HepG2 (cell line): ENCODE data around the gene IQCE. TPM values are rescaled to one million over a fixed set of nuclear protein-coding genes. Genes with fewer than 3 reads are reported as not detected.

Experiments
- ATAC-seq: fragments of 200-7000 bp; cut with Tn5 transposase; 3 replicates; pipeline ENCODE4 v1.9.1; 2020; ENCODE audit warnings: mild to moderate bottlenecking, moderate library complexity
- BruUV-seq: library from RNA; stranded (reverse); fragments of 400-500 nt; replicated peaks from 2 replicates; lab custom pipeline; 2021; lab: Mats Ljungman, UMichigan
- CTCF ChIA-PET: fragments of 300-600 bp; formaldehyde crosslinking; extraction: SDS; loops from one replicate; lab custom pipeline; 2021; ENCODE audit warnings: low total read pairs, inconsistent platforms, low intra/inter-chr PET ratio; lab: Yijun Ruan, JAX
- POLR2A ChIA-PET: fragments of 350-600 bp; sonication (Branson Sonifier 250); formaldehyde crosslinking; loops from one replicate; lab custom pipeline; 2020; ENCODE audit warnings: antibody characterized with exemption, inconsistent platforms; lab: Yijun Ruan, JAX
- DNase-seq: peaks from one replicate; pipeline ENCODE4 v3.0.0-alpha.2; 2015; ENCODE audit warnings: low spot score
- FAIRE-seq: peaks from 3 replicates; lab custom pipeline; 2011; peaks lifted over from hg19 to GRCh38; lab: Jason Lieb, UNC
- H2AFZ ChIP-seq: one replicate; pipeline ENCODE4 v1.6.1; 2011; ENCODE audit warnings: low read length, inconsistent platforms
- H3K27ac ChIP-seq: fragments of 300-600 bp; 3 replicates; pipeline ENCODE4 v1.8.0; 2011; ENCODE audit warnings: mixed run types, mild to moderate bottlenecking, mixed read lengths, low read length, inconsistent platforms; ENCODE audit not compliant: insufficient read depth; ENCODE audit errors: extremely low read length
- H3K27me3 ChIP-seq, 2 experiments: fragments of 200-600 bp in 1 of 2; 2 replicates in 1 of 2; 3 replicates in 1 of 2; pipeline versions ENCODE4 v1.6.0 to v1.8.0; 2011; ENCODE audit warnings: low read length in 2 of 2, mild to moderate bottlenecking in 2 of 2, moderate library complexity in 2 of 2, inconsistent platforms in 1 of 2; ENCODE audit not compliant: insufficient read depth in 2 of 2, control insufficient read depth in 1 of 2
- H3K36me3 ChIP-seq, 2 experiments: fragments of 200-600 bp in 1 of 2; replicated peaks in 1 of 2; 2 replicates in 1 of 2; 3 replicates in 1 of 2; pipeline versions ENCODE4 v1.5.1 to v1.8.0; 2011; ENCODE audit warnings: low read length in 2 of 2, inconsistent platforms in 1 of 2; ENCODE audit not compliant: insufficient read depth in 2 of 2, control insufficient read depth in 1 of 2
- H3K4me1 ChIP-seq: 2 replicates; pipeline ENCODE4 v1.5.1; 2012; ENCODE audit warnings: low read length, inconsistent platforms; ENCODE audit not compliant: insufficient read depth
- H3K4me2 ChIP-seq: 2 replicates; pipeline ENCODE4 v1.6.0; 2011; ENCODE audit warnings: low read depth, low read length, inconsistent platforms
- H3K4me3 ChIP-seq, 3 experiments: fragments of 200-600 bp in 1 of 3; sonication (generic), shearing (Covaris generic) in 1 of 3; replicated peaks in 1 of 3; 2 replicates each; pipeline ENCODE4 v1.5.1; 2011 to 2016; ENCODE audit warnings: low read length in 3 of 3, inconsistent platforms in 2 of 3, low read depth in 2 of 3, mild to moderate bottlenecking in 2 of 3, control low read depth in 1 of 3, mixed read lengths in 1 of 3; ENCODE audit not compliant: insufficient read depth in 1 of 3
- H3K79me2 ChIP-seq: one replicate; pipeline ENCODE4 v1.6.1; 2011; ENCODE audit warnings: low read length, inconsistent platforms; ENCODE audit not compliant: insufficient read depth
- H3K9ac ChIP-seq: 2 replicates; pipeline ENCODE4 v1.6.0; 2011; ENCODE audit warnings: mild to moderate bottlenecking, low read depth, low read length, inconsistent platforms; ENCODE audit not compliant: insufficient read depth
- H3K9me3 ChIP-seq: 2 replicates; pipeline ENCODE4 v1.5.1; 2012; ENCODE audit warnings: mild to moderate bottlenecking, low read length
- H4K20me1 ChIP-seq: 2 replicates; pipeline ENCODE4 v1.6.0; 2011; ENCODE audit warnings: inconsistent platforms, mild to moderate bottlenecking, low read length, moderate library complexity; ENCODE audit not compliant: insufficient read depth
- ADNP ChIP-seq: sonication (generic); formaldehyde crosslinking; IDR thresholded peaks from 2 replicates; pipeline ENCODE4 v1.4.0; 2020; ENCODE audit warnings: missing genetic modification reagents
- RELA ChIP-seq: sonication (generic); formaldehyde crosslinking; IDR thresholded peaks from 2 replicates; pipeline ENCODE4 v1.4.0; 2020; ENCODE audit warnings: missing genetic modification reagents
- THAP8 ChIP-seq: sonication (generic); formaldehyde crosslinking; IDR thresholded peaks from 2 replicates; pipeline ENCODE4 v1.5.1; 2020; ENCODE audit warnings: missing genetic modification reagents, mild to moderate bottlenecking, borderline replicate concordance
- ZFP90 ChIP-seq: sonication (generic); formaldehyde crosslinking; IDR thresholded peaks from 2 replicates; pipeline ENCODE4 v1.8.0; 2022; ENCODE audit warnings: missing genetic modification reagents, mild to moderate bottlenecking, inconsistent platforms, borderline replicate concordance
- ZNF207 ChIP-seq: fragments of 450-650 bp; IDR thresholded peaks from 2 replicates; pipeline ENCODE4 v1.6.1; 2016; ENCODE audit warnings: antibody characterized with exemption, borderline replicate concordance
- ZNF562 ChIP-seq: sonication (generic); formaldehyde crosslinking; IDR thresholded peaks from 2 replicates; pipeline ENCODE4 v1.8.0; 2022; ENCODE audit warnings: missing genetic modification reagents, borderline replicate concordance
- ZNF691 ChIP-seq: sonication (generic); formaldehyde crosslinking; IDR thresholded peaks from 2 replicates; pipeline ENCODE4 v1.4.0; 2020; ENCODE audit warnings: missing genetic modification reagents, low read depth, mild to moderate bottlenecking, borderline replicate concordance
- WGBS: methylation state at CpG from one replicate; pipeline ENCODE4 v1.1.6; 2017; ENCODE audit warnings: low lambda C conversion rate; 5-methylcytosine and 5-hydroxymethylcytosine counted together
- in situ Hi-C: cut with HindIII; loops from 2 replicates; pipeline ENCODE4 v1.10.0; 2017; ENCODE audit warnings: low pct_unique_long_range_greater_than_20kb; ENCODE audit not compliant: extremely low pct_ligation_motif_present
- intact Hi-C: fragments of 100-400 bp; cut with micrococcal nuclease; formaldehyde crosslinking; loops from one replicate; pipeline ENCODE4 v1.10.0; 2022; ENCODE audit not compliant: unreplicated experiment
- polyA plus RNA-seq, 8 experiments: library from polyadenylated mRNA; depleted of rRNA in 3 of 8; stranded (reverse) in 7 of 8; unstranded in 1 of 8; fragments of >200 nt; fragmentation: Illumina TruSeq in 4 of 8; extraction: Trizol in 4 of 8; gene quantifications; 2 replicates each; pipeline versions ENCODE4 v1.2.1 to v1.2.3, GENCODE V29; 2011 to 2016; ENCODE audit warnings: low read depth in 4 of 8, missing spikeins in 1 of 8, mixed read lengths in 1 of 8; ENCODE audit not compliant: insufficient read depth in 1 of 8
- total RNA-seq, 5 experiments: library from RNA; depleted of rRNA; stranded (reverse); fragments of >200 nt; fragmentation: Illumina TruSeq; extraction: Trizol; gene quantifications; 2 replicates each; pipeline ENCODE4 v1.2.3, GENCODE V29; 2016; ENCODE audit warnings: low read depth in 1 of 5

Gene IQCE
- total and polyA plus RNA-seq, 2 of the 13 experiments (the other 11 are each of a cell fraction or from before 2014, with no cell fraction given) = 1.5 to 2.5 TPM

- BruUV-seq = no TSS peak
- H2AFZ ChIP-seq = no peak overlapping the region
- no peak overlapping the region for H3K4me2 ChIP-seq
- in situ Hi-C loops = no loop called here
- CTCF ChIA-PET = no interaction called here
- 98% methylated on average over 10 of the region's 10 CpGs for WGBS
- no peak overlapping the region for H3K27ac ChIP-seq
- H3K27me3 ChIP-seq = no peaks in the 10 kb centered on the region
- intact Hi-C loops = no loop called here
- H3K4me3 ChIP-seq = no peak overlapping the region
- H3K4me1 ChIP-seq = peaks cover 36% of the 10 kb centered on the region
- no peak for TF ChIP-seq ZNF562 (CRISPR knock-in tag)
- TF ChIP-seq THAP8 (CRISPR knock-in tag) = no peak
- TF ChIP-seq ZFP90 (CRISPR knock-in tag) = no peak
- no peak for TF ChIP-seq ZNF207
- no peak for TF ChIP-seq ZNF691 (CRISPR knock-in tag)
- TF ChIP-seq ADNP (CRISPR knock-in tag) = no peak
- no peak for TF ChIP-seq RELA (CRISPR knock-in tag)
- peaks cover 14% of the 10 kb centered on the region for H3K79me2 ChIP-seq
- no peaks in the 10 kb centered on the region for H3K9me3 ChIP-seq
- no peak for ATAC-seq
- FAIRE-seq = no peak
- no peak overlapping the region for H3K9ac ChIP-seq
- no peaks in the 10 kb centered on the region for H4K20me1 ChIP-seq
- peaks cover 0 to 12% of the 10 kb centered on the region in 2 experiments; a peak in 2 of 5 replicates for H3K36me3 ChIP-seq
- DNase-seq = no peak
- POLR2A ChIA-PET = no interaction called here
Observed at GRCh38 chr7:2553108-2553507, 5.7 kb upstream of the IQCE start.
